PFSK-1 (cell line): Measurements from ENCODE around the gene LMNTD2.

Experiments
- FOXP2 ChIP-seq: optimal IDR thresholded peaks from 2 replicates; pipeline ENCODE3; 2011; ENCODE audit warnings: borderline replicate concordance, control low read depth, inconsistent platforms; ENCODE audit not compliant: insufficient read depth; ENCODE audit errors: extremely low read length, extremely low read depth
- POLR2AphosphoS5 ChIP-seq: IDR thresholded peaks from 2 replicates; pipeline ENCODE4 v1.6.1; 2012; ENCODE audit warnings: low read depth, mild to moderate bottlenecking, control low read depth, low read length, moderate library complexity
- SIN3A ChIP-seq: IDR thresholded peaks from 2 replicates; pipeline ENCODE4 v1.6.1; 2012; ENCODE audit warnings: mild to moderate bottlenecking, low read length, moderate library complexity, borderline replicate concordance; ENCODE audit not compliant: insufficient read depth
- TAF1 ChIP-seq: IDR thresholded peaks from 2 replicates; pipeline ENCODE4 v1.6.1; 2012; ENCODE audit warnings: low read length, control low read depth, borderline replicate concordance; ENCODE audit not compliant: insufficient read depth
- TF ChIP-seq, protein P1 (sequence below), 2 experiments: IDR thresholded peaks; 2 replicates each; pipeline versions ENCODE4 v1.6.1 to v1.8.0; 2011 to 2012; ENCODE audit warnings: low read depth in 2 of 2, low read length in 2 of 2, control low read depth in 1 of 2, inconsistent platforms in 1 of 2, mild to moderate bottlenecking in 1 of 2, moderate library complexity in 1 of 2; ENCODE audit not compliant: insufficient read depth in 1 of 2

The LMNTD2 gene

GRCh38 chr11:569158-569885 is 8.8 kb upstream of the LMNTD2 start:
- TF ChIP-seq, protein P1, sequence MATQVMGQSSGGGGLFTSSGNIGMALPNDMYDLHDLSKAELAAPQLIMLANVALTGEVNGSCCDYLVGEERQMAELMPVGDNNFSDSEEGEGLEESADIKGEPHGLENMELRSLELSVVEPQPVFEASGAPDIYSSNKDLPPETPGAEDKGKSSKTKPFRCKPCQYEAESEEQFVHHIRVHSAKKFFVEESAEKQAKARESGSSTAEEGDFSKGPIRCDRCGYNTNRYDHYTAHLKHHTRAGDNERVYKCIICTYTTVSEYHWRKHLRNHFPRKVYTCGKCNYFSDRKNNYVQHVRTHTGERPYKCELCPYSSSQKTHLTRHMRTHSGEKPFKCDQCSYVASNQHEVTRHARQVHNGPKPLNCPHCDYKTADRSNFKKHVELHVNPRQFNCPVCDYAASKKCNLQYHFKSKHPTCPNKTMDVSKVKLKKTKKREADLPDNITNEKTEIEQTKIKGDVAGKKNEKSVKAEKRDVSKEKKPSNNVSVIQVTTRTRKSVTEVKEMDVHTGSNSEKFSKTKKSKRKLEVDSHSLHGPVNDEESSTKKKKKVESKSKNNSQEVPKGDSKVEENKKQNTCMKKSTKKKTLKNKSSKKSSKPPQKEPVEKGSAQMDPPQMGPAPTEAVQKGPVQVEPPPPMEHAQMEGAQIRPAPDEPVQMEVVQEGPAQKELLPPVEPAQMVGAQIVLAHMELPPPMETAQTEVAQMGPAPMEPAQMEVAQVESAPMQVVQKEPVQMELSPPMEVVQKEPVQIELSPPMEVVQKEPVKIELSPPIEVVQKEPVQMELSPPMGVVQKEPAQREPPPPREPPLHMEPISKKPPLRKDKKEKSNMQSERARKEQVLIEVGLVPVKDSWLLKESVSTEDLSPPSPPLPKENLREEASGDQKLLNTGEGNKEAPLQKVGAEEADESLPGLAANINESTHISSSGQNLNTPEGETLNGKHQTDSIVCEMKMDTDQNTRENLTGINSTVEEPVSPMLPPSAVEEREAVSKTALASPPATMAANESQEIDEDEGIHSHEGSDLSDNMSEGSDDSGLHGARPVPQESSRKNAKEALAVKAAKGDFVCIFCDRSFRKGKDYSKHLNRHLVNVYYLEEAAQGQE (IDR thresholded peaks at IDR 0.05; ENCODE audit: insufficient read depth in 1 of 2, low read depth in 2 of 2, low read length in 2 of 2) = no peak
- TF ChIP-seq SIN3A (no peak), FOXP2 (no peak), TAF1 (no peak), POLR2AphosphoS5 (no peak)

DNA sequence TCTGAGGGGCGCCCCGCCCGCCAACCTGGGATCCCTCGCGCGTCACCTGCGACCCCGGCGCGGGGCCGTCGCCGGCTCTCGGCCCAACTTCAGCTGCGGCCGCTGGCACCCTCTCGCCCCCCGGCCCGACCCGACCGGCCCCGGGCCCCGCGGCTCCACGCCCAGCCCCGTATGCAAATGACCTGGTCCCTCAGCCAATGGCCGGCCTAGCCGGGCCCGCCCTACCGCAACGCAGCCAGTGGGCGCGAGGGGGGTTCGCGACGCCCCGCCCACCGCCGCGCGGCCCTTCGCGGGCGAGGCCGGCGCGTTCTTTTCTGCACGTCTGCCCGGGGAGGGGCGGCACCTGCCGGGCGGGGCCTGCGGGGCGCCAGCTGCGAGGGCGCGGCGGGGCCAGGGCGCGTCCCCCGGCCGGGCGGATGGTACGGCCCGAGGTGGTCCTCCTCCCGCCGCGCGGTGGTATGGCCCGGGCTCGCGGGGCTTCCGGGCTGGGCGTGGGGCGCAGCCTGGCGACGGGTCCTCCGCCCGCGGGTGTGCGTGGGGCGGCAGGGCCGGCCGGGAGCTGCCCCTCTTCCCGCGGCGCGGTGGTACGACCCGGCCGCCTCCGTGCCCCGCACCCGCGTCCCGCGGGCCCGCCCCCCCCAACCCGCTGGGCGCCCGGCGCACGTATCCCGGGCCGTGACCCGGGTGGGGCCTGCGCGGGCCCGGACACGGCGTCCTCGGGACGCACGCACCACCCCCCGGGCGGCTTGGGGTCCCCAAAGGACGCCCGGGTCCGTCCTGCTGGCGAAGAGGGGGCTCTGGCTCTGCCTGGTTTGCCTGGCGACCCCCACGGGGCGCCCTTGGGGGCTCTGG is 8.0 kb upstream of the LMNTD2 start:
- TF ChIP-seq POLR2AphosphoS5 (0 out of 2 replicates have a peak, but pooled peaks have one; percentile 6), TAF1 (peak; percentile 34; the same call in 1 of the 2 replicates), FOXP2 (no peak), SIN3A (no peak)
- TF ChIP-seq, protein P1 (IDR thresholded peaks at IDR 0.05; ENCODE audit: insufficient read depth in 1 of 2, low read depth in 2 of 2, low read length in 2 of 2) = no peak

DNA sequence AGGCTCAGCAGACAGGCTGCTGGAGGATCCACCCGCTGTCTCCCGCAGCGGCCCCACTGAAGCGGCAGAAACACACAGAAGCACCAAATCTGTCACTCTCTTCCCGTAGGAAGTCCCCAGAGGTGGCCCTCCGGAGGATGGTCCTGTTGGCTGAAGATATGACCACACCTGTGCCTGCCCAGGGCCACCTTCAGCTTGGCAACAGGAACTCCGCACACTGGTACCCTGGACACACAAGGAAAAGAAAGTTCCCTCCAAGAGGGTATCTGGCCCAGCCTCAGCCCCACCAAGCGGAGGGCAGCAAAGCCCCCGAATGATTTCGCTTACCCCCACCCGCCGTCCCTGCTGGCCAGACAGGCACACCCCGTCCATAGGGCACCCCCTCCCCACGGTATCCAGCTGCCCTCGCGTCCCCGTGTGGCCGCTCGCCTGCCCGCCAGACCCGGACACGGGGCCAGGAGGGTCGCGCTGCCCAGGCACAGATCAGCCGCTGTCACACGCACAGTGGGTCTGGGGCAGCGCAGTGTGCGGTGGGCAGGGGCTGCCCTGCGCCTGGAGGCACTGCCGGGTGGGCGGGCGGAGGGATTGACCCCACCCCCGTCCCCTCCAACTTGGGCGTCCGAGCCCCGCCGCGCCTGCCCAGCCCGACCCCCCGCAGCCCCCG is 7.2 kb upstream of the LMNTD2 start:
- TF ChIP-seq FOXP2 (peak; percentile 3), POLR2AphosphoS5 (no peak)

GRCh38 chr11:567011-567628 is 6.6 kb upstream of the LMNTD2 start:
- TF ChIP-seq SIN3A = no peak

GRCh38 chr11:565921-566509 is 5.5 kb upstream of the LMNTD2 start:
- TF ChIP-seq FOXP2 = no peak
- TF ChIP-seq TAF1 = no peak
- TF ChIP-seq, protein P1 (IDR thresholded peaks at IDR 0.05; ENCODE audit: insufficient read depth in 1 of 2, low read depth in 2 of 2, low read length in 2 of 2) = no peak
- TF ChIP-seq SIN3A = no peak
- 0 out of 2 replicates have a peak, but pooled peaks have one; percentile 40 for TF ChIP-seq POLR2AphosphoS5
